ENCODE data around the gene WDFY2. TPM values are rescaled to one million over a fixed set of nuclear protein-coding genes. Genes with fewer than 3 reads are reported as not detected.

The WDFY2 gene
- total and polyA plus RNA-seq, 10 of the 15 experiments (the other 5 are each of a cell fraction or from before 2014, with no cell fraction given), result 2.1 to 13.0 (median 8.1) TPM

DNA sequence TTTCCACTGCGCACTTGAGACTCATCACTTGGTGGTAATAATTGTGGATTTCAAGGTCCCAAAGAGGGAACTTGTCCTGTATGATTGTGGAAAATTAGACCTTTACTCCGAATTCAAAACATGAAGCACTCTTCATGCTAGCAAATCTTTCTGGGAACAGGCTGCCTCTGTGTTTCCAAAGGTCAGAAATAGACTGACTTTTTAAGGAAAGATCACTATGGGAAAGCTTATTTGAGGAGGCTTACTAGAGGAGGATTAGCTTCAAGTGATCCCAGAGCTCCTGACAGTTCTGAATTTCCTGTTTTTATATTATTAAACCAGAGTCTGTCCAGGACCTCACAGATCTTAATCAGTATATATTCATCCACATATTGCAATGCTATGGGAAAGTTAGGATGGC, 5.5 kb downstream of the WDFY2 start:
- H3K27me3 ChIP-seq (replicated peaks in 1 of 2; ENCODE audit: control insufficient read depth in 2 of 2, insufficient read depth in 2 of 2, low read length in 1 of 2), result no peaks in the 10 kb centered on the region
- ChIA-PET SMC1A (ENCODE audit: uncharacterized antibody, unreplicated experiment) (interaction anchor here (0.8 to 2.7 kb wide), 13 partner anchors 9 to 213 kb away, joined by 3 to 11 read pairs (median 4); no protein-coding TSS in a partner anchor), RAD21 (ENCODE audit: unreplicated experiment) (interaction anchor here (1.5 kb wide), 1 partner anchor 25 kb away, joined by 4 read pairs; no protein-coding TSS in a partner anchor), POLR2A (interaction anchor here (0.6 to 1.2 kb wide), 2 partner anchors 23 to 46 kb away, joined by 3 read pairs; no protein-coding TSS in a partner anchor), CTCF (interaction anchor here (0.6 to 2.1 kb wide), 4 partner anchors 22 to 208 kb away, joined by 4 to 9 read pairs (median 5); no protein-coding TSS in a partner anchor)
- H3K4me1 ChIP-seq (ENCODE audit: control insufficient read depth, insufficient read depth, low read length), result peaks cover 3% of the 10 kb centered on the region; the same call in 1 of the 2 replicates
- peak overlapping the region; percentile 35; the same call in 1 of the 2 replicates for H3K4me2 ChIP-seq (ENCODE audit: control insufficient read depth, insufficient read depth)
- intact Hi-C loops (cut with micrococcal nuclease; ENCODE audit: unreplicated experiment) (loop anchor here (5.0 kb wide), 1 partner anchor 118 kb away; no protein-coding TSS in a partner anchor), in situ Hi-C loops (cut with MboI) (loop anchor here (10.0 kb wide), 1 partner anchor 135 kb away; the partner anchor contains the start of gene INTS6)
- H3K36me3 ChIP-seq (ENCODE audit: control insufficient read depth in 2 of 2, insufficient read depth in 2 of 2, low read length in 1 of 2), result no peaks in the 10 kb centered on the region
- ATAC-seq (no peak), DNase-seq (ENCODE audit: low read depth, low spot score) (no peak), FAIRE-seq (no peak)
- no peak overlapping the region for H3K27ac ChIP-seq (ENCODE audit: control insufficient read depth, insufficient read depth)
- no TSS peak for BruUV-seq (replicated peaks)
- WGBS (ENCODE audit: insufficient coverage, insufficient replicate concordance, low lambda C conversion rate, missing lambda C conversion rate), result 88% methylated on average over 2 of the region's 2 CpGs
- H3K4me3 ChIP-seq, result no peak overlapping the region
- no peaks in the 10 kb centered on the region for H3K9me3 ChIP-seq (replicated peaks; ENCODE audit: control insufficient read depth, insufficient read depth, low read length)
- H4K20me1 ChIP-seq (ENCODE audit: control insufficient read depth, insufficient read depth), result no peaks in the 10 kb centered on the region
- H3K79me2 ChIP-seq (ENCODE audit: control insufficient read depth, insufficient read depth, low read length), result peaks cover 70% of the 10 kb centered on the region
- H3K9ac ChIP-seq (ENCODE audit: control insufficient read depth, insufficient read depth, low read length), result no peak overlapping the region
- H2AFZ ChIP-seq (ENCODE audit: control insufficient read depth, low read depth, low read length), result no peak overlapping the region
- TF ChIP-seq BCL11A (IDR thresholded peaks at IDR 0.05; ENCODE audit: low read depth, low read length), result no peak
- no peak for TF ChIP-seq SRF (IDR thresholded peaks at IDR 0.05; ENCODE audit: low read depth in 2 of 2, low read length in 2 of 2)
- TF ChIP-seq SPI1 (IDR thresholded peaks at IDR 0.05; ENCODE audit: borderline replicate concordance, insufficient read depth, low read depth, low read length), result no peak
- TF ChIP-seq, protein P1, sequence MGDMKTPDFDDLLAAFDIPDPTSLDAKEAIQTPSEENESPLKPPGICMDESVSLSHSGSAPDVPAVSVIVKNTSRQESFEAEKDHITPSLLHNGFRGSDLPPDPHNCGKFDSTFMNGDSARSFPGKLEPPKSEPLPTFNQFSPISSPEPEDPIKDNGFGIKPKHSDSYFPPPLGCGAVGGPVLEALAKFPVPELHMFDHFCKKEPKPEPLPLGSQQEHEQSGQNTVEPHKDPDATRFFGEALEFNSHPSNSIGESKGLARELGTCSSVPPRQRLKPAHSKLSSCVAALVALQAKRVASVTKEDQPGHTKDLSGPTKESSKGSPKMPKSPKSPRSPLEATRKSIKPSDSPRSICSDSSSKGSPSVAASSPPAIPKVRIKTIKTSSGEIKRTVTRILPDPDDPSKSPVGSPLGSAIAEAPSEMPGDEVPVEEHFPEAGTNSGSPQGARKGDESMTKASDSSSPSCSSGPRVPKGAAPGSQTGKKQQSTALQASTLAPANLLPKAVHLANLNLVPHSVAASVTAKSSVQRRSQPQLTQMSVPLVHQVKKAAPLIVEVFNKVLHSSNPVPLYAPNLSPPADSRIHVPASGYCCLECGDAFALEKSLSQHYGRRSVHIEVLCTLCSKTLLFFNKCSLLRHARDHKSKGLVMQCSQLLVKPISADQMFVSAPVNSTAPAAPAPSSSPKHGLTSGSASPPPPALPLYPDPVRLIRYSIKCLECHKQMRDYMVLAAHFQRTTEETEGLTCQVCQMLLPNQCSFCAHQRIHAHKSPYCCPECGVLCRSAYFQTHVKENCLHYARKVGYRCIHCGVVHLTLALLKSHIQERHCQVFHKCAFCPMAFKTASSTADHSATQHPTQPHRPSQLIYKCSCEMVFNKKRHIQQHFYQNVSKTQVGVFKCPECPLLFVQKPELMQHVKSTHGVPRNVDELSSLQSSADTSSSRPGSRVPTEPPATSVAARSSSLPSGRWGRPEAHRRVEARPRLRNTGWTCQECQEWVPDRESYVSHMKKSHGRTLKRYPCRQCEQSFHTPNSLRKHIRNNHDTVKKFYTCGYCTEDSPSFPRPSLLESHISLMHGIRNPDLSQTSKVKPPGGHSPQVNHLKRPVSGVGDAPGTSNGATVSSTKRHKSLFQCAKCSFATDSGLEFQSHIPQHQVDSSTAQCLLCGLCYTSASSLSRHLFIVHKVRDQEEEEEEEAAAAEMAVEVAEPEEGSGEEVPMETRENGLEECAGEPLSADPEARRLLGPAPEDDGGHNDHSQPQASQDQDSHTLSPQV (IDR thresholded peaks at IDR 0.05), result no peak
- no peak for TF ChIP-seq HDAC2 (IDR thresholded peaks at IDR 0.05)
- TF ChIP-seq, protein P2, sequence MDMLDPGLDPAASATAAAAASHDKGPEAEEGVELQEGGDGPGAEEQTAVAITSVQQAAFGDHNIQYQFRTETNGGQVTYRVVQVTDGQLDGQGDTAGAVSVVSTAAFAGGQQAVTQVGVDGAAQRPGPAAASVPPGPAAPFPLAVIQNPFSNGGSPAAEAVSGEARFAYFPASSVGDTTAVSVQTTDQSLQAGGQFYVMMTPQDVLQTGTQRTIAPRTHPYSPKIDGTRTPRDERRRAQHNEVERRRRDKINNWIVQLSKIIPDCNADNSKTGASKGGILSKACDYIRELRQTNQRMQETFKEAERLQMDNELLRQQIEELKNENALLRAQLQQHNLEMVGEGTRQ (IDR thresholded peaks at IDR 0.05; ENCODE audit: borderline replicate concordance, low read depth, low read length), result no peak
- TF ChIP-seq MTA2 (IDR thresholded peaks at IDR 0.05; ENCODE audit: low read depth), result no peak
- no peak for TF ChIP-seq POLR2AphosphoS5 (IDR thresholded peaks at IDR 0.05; ENCODE audit: low read length)
- no peak for TF ChIP-seq PML (IDR thresholded peaks at IDR 0.05; ENCODE audit: low read length)
- TF ChIP-seq CBX5 (IDR thresholded peaks at IDR 0.05; ENCODE audit: low read depth), result no peak
- TF ChIP-seq, protein P3, sequence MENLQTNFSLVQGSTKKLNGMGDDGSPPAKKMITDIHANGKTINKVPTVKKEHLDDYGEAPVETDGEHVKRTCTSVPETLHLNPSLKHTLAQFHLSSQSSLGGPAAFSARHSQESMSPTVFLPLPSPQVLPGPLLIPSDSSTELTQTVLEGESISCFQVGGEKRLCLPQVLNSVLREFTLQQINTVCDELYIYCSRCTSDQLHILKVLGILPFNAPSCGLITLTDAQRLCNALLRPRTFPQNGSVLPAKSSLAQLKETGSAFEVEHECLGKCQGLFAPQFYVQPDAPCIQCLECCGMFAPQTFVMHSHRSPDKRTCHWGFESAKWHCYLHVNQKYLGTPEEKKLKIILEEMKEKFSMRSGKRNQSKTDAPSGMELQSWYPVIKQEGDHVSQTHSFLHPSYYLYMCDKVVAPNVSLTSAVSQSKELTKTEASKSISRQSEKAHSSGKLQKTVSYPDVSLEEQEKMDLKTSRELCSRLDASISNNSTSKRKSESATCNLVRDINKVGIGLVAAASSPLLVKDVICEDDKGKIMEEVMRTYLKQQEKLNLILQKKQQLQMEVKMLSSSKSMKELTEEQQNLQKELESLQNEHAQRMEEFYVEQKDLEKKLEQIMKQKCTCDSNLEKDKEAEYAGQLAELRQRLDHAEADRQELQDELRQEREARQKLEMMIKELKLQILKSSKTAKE (IDR thresholded peaks at IDR 0.05; ENCODE audit: low read depth, poor library complexity, severe bottlenecking), result no peak
- no peak for TF ChIP-seq LARP7 (IDR thresholded peaks at IDR 0.05)
- no peak for TF ChIP-seq NR2F1 (conservative IDR thresholded peaks at IDR 0.05)

Measured in GM12878 (cell line).